GM12878 (cell line): ENCODE data around the gene MVB12B. TPM values are rescaled to one million over a fixed set of nuclear protein-coding genes. Genes with fewer than 3 reads are reported as not detected.

Source experiments
- ATAC-seq: fragments of 200-7000 bp; cut with Tn5 transposase; 3 replicates; pipeline ENCODE4 v1.9.1; 2020; ENCODE audit warnings: mild to moderate bottlenecking, moderate library complexity
- BruUV-seq: library from RNA; stranded (reverse); fragments of 400-500 nt; replicated peaks from 2 replicates; lab custom pipeline; 2021; lab: Mats Ljungman, UMichigan
- CTCF ChIA-PET: fragments of 300-600 bp; sonication (Branson Sonifier 250); formaldehyde crosslinking; extraction: SDS; loops from one replicate; lab custom pipeline; 2021; ENCODE audit warnings: inconsistent platforms; lab: Yijun Ruan, JAX
- POLR2A ChIA-PET: fragments of 350-600 bp; formaldehyde crosslinking; extraction: SDS; loops from one replicate; lab custom pipeline; 2021; ENCODE audit warnings: inconsistent platforms; lab: Charles Lee
- RAD21 ChIA-PET: fragments of 300-600 bp; sonication (Branson Sonifier 250); formaldehyde crosslinking; loops from one replicate; lab custom pipeline; 2023; ENCODE audit warnings: antibody characterized with exemption; ENCODE audit not compliant: unreplicated experiment; lab: Charles Lee
- SMC1A ChIA-PET: fragments of 300-600 bp; sonication (Branson Sonifier 250); formaldehyde crosslinking; loops from one replicate; lab custom pipeline; 2023; ENCODE audit not compliant: unreplicated experiment, uncharacterized antibody; lab: Charles Lee
- DNase-seq: peaks from one replicate; pipeline ENCODE4 v3.0.0-alpha.2; 2011; ENCODE audit warnings: low read depth, low spot score
- FAIRE-seq: peaks from 3 replicates; lab custom pipeline; 2011; peaks lifted over from hg19 to GRCh38; lab: Jason Lieb, UNC
- H2AFZ ChIP-seq: 2 replicates; pipeline ENCODE4 v1.6.0; 2011; ENCODE audit warnings: low read depth, low read length, control low read depth; ENCODE audit not compliant: control insufficient read depth
- H3K27ac ChIP-seq: 2 replicates; pipeline ENCODE4 v1.5.1; 2011; ENCODE audit warnings: control low read depth; ENCODE audit not compliant: control insufficient read depth, insufficient read depth
- H3K27me3 ChIP-seq, 2 experiments: replicated peaks in 1 of 2; 2 replicates each; pipeline versions ENCODE4 v1.6.0 to v1.6.1; 2011; ENCODE audit warnings: low read length in 1 of 2; ENCODE audit not compliant: control insufficient read depth in 2 of 2, insufficient read depth in 2 of 2
- H3K36me3 ChIP-seq, 2 experiments: 2 replicates each; pipeline ENCODE4 v1.5.1; 2011; ENCODE audit warnings: low read length in 1 of 2; ENCODE audit not compliant: control insufficient read depth in 2 of 2, insufficient read depth in 2 of 2
- H3K4me1 ChIP-seq: 2 replicates; pipeline ENCODE4 v1.6.1; 2011; ENCODE audit warnings: mild to moderate bottlenecking, low read length, moderate library complexity, mixed read lengths; ENCODE audit not compliant: control insufficient read depth, insufficient read depth
- H3K4me2 ChIP-seq: 2 replicates; pipeline ENCODE4 v1.6.0; 2011; ENCODE audit warnings: control low read depth; ENCODE audit not compliant: control insufficient read depth, insufficient read depth
- H3K4me3 ChIP-seq: fragments of 200-600 bp; sonication (generic); 2 replicates; pipeline ENCODE4 v1.5.1; 2016
- H3K79me2 ChIP-seq: 2 replicates; pipeline ENCODE4 v1.6.0; 2011; ENCODE audit warnings: low read length; ENCODE audit not compliant: control insufficient read depth, insufficient read depth
- H3K9ac ChIP-seq: 2 replicates; pipeline ENCODE4 v1.8.0; 2011; ENCODE audit warnings: low read length, control low read depth, mixed read lengths; ENCODE audit not compliant: control insufficient read depth, insufficient read depth
- H3K9me3 ChIP-seq: replicated peaks from 3 replicates; pipeline ENCODE4 v1.5.1; 2011; ENCODE audit warnings: mild to moderate bottlenecking, low read length; ENCODE audit not compliant: control insufficient read depth, insufficient read depth
- H4K20me1 ChIP-seq: 2 replicates; pipeline ENCODE4 v1.6.0; 2011; ENCODE audit not compliant: control insufficient read depth, insufficient read depth
- BRCA1 ChIP-seq: IDR thresholded peaks from 2 replicates; pipeline ENCODE4 v1.6.1; 2011; ENCODE audit warnings: low read depth, low read length, improper control_type of control experiment
- CHD1 ChIP-seq: IDR thresholded peaks from 2 replicates; pipeline ENCODE4 v1.6.1; 2012; ENCODE audit warnings: low read depth, low read length, improper control_type of control experiment
- GABPA ChIP-seq: IDR thresholded peaks from 2 replicates; pipeline ENCODE4 v1.6.1; 2014; ENCODE audit warnings: antibody characterized with exemption, low read depth, mild to moderate bottlenecking, inconsistent platforms
- HCFC1 ChIP-seq: fragments of 150-350 bp; IDR thresholded peaks from 2 replicates; pipeline ENCODE4 v1.6.1; 2014; ENCODE audit warnings: low read length
- IKZF2 ChIP-seq, 2 experiments: fragments of 450-650 bp; IDR thresholded peaks; 2 replicates each; pipeline ENCODE4 v1.6.1; 2017; ENCODE audit warnings: mild to moderate bottlenecking in 2 of 2, moderate library complexity in 2 of 2
- NFXL1 ChIP-seq: fragments of 450-650 bp; IDR thresholded peaks from 2 replicates; pipeline ENCODE4 v1.6.1; 2017; ENCODE audit warnings: antibody characterized with exemption, mild to moderate bottlenecking, borderline replicate concordance
- RELA ChIP-seq: fragments of 450-650 bp; IDR thresholded peaks from 2 replicates; pipeline ENCODE4 v1.8.0; 2014; ENCODE audit warnings: borderline replicate concordance; ENCODE audit not compliant: partially characterized antibody
- SMAD1 ChIP-seq: fragments of 450-650 bp; IDR thresholded peaks from 2 replicates; pipeline ENCODE4 v1.6.1; 2018; ENCODE audit warnings: mild to moderate bottlenecking, low read depth; ENCODE audit not compliant: partially characterized antibody
- TCF3 ChIP-seq: IDR thresholded peaks from 2 replicates; pipeline ENCODE4 v1.6.1; 2012; ENCODE audit warnings: low read depth, mild to moderate bottlenecking, low read length, borderline replicate concordance; ENCODE audit not compliant: insufficient read depth
- WGBS: methylation state at CpG from one replicate; pipeline ENCODE4 v1.1.6; 2016; ENCODE audit warnings: low lambda C conversion rate; ENCODE audit not compliant: insufficient replicate concordance, insufficient coverage; ENCODE audit errors: missing lambda C conversion rate; 5-methylcytosine and 5-hydroxymethylcytosine counted together
- in situ Hi-C: fragments of 300-500 bp; cut with MboI; formaldehyde crosslinking; loops from 9 replicates; pipeline ENCODE4 v1.14.3; 2018; ENCODE audit warnings: mixed read lengths
- intact Hi-C: fragments of 100-400 bp; cut with micrococcal nuclease; formaldehyde crosslinking; loops from one replicate; pipeline ENCODE4 v1.14.2; 2022; ENCODE audit not compliant: unreplicated experiment
- polyA plus RNA-seq, 11 experiments: library from polyadenylated mRNA; depleted of rRNA in 4 of 11; unstranded in 6 of 11; stranded (reverse) in 5 of 11; fragments of >200 nt; fragmentation: Nextera tagmentation in 4 of 11; fragmentation: Illumina TruSeq in 1 of 11; extraction: Ambion mirVana in 4 of 11; extraction: Trizol in 1 of 11; gene quantifications; 1 replicate in 1 of 11; 2 replicates in 10 of 11; pipeline versions ENCODE4 v1.2.1 to v1.2.3, GENCODE V29; 2011 to 2016; ENCODE audit warnings: inconsistent platforms in 2 of 11, missing spikeins in 2 of 11, low read depth in 1 of 11
- total RNA-seq, 4 experiments: library from RNA; depleted of rRNA in 3 of 4; stranded (reverse); fragments of >200 nt in 3 of 4; fragmentation: Illumina TruSeq in 1 of 4; extraction: Trizol in 1 of 4; gene quantifications; 2 replicates each; pipeline versions ENCODE4 v1.2.1 to v1.2.3, GENCODE V29; 2013 to 2021
- TF ChIP-seq, protein P1 (sequence below): fragments of 450-650 bp; IDR thresholded peaks from 2 replicates; pipeline ENCODE4 v1.6.1; 2016; ENCODE audit warnings: mild to moderate bottlenecking
- TF ChIP-seq, protein P2 (sequence below): IDR thresholded peaks from 2 replicates; pipeline ENCODE4 v1.6.1; 2011; ENCODE audit warnings: mild to moderate bottlenecking, low read depth, low read length, moderate library complexity; ENCODE audit not compliant: insufficient replicate concordance
- TF ChIP-seq, protein P3 (sequence below): IDR thresholded peaks from 2 replicates; pipeline ENCODE4 v1.6.1; 2012; ENCODE audit warnings: low read depth, low read length, improper control_type of control experiment
- TF ChIP-seq, protein P4 (sequence below): fragments of 150-350 bp; IDR thresholded peaks from 2 replicates; pipeline ENCODE4 v1.6.1; 2016; ENCODE audit warnings: low read depth, low read length
- TF ChIP-seq, protein P5 (sequence below): IDR thresholded peaks from 2 replicates; pipeline ENCODE4 v1.6.1; 2012; ENCODE audit warnings: mild to moderate bottlenecking, low read depth, low read length

MVB12B gene
- total and polyA plus RNA-seq, 10 of the 15 experiments (the other 5 are each of a cell fraction or from before 2014, with no cell fraction given): 0.08 TPM; not detected in 9

DNA sequence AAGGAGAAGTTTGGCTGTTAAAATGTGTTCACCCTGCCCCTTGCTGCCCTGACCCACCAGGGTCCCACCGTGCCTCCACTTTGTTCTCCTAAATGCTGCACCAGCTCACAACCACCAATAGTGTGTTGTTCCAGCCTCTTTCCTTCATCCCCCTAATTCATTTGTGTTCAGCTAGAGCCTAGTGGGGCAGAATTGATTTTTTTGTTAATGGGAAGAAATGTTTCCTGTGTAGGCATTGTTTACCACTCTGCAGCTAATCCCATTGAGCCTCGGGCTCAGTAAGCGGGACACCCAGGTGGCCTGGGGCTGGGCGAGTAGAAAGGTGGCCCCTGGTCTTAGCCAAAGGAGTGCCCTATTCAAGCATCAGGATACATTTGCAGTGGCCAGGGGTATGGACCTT, 127.6 kb downstream of the MVB12B start:
- no peak for FAIRE-seq
- H3K4me1 ChIP-seq: no peaks in the 10 kb centered on the region
- BruUV-seq: no TSS peak
- RAD21 ChIA-PET: no interaction called here
- H3K4me2 ChIP-seq: no peak overlapping the region
- no peak overlapping the region for H3K9ac ChIP-seq
- no peaks in the 10 kb centered on the region for H3K9me3 ChIP-seq
- no peaks in the 10 kb centered on the region for H3K79me2 ChIP-seq
- DNase-seq: no peak
- ATAC-seq: no peak
- POLR2A ChIA-PET: no interaction called here
- intact Hi-C loops: no loop called here
- CTCF ChIA-PET: interaction anchor here (0.6 kb wide), 1 partner anchor 97 kb away, joined by 3 read pairs; no protein-coding TSS in a partner anchor
- WGBS: 38% methylated on average over 4 of the region's 4 CpGs
- H3K27ac ChIP-seq: no peak overlapping the region
- H3K36me3 ChIP-seq: no peaks in the 10 kb centered on the region
- no peak overlapping the region for H3K4me3 ChIP-seq
- H3K27me3 ChIP-seq: no peaks in the 10 kb centered on the region; a peak in 1 of 4 replicates
- in situ Hi-C loops: no loop called here
- H2AFZ ChIP-seq: no peak overlapping the region
- no peaks in the 10 kb centered on the region for H4K20me1 ChIP-seq
- SMC1A ChIA-PET: no interaction called here
- TF ChIP-seq, protein P1, sequence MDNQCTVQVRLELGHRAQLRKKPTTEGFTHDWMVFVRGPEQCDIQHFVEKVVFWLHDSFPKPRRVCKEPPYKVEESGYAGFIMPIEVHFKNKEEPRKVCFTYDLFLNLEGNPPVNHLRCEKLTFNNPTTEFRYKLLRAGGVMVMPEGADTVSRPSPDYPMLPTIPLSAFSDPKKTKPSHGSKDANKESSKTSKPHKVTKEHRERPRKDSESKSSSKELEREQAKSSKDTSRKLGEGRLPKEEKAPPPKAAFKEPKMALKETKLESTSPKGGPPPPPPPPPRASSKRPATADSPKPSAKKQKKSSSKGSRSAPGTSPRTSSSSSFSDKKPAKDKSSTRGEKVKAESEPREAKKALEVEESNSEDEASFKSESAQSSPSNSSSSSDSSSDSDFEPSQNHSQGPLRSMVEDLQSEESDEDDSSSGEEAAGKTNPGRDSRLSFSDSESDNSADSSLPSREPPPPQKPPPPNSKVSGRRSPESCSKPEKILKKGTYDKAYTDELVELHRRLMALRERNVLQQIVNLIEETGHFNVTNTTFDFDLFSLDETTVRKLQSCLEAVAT: no peak
- TF ChIP-seq HCFC1 (no peak), SMAD1 (no peak), RELA (no peak), BRCA1 (no peak), TCF3 (no peak), NFXL1 (no peak), GABPA (no peak), IKZF2 (IDR thresholded peaks at IDR 0.05) (no peak), CHD1 (no peak)
- TF ChIP-seq, protein P2, sequence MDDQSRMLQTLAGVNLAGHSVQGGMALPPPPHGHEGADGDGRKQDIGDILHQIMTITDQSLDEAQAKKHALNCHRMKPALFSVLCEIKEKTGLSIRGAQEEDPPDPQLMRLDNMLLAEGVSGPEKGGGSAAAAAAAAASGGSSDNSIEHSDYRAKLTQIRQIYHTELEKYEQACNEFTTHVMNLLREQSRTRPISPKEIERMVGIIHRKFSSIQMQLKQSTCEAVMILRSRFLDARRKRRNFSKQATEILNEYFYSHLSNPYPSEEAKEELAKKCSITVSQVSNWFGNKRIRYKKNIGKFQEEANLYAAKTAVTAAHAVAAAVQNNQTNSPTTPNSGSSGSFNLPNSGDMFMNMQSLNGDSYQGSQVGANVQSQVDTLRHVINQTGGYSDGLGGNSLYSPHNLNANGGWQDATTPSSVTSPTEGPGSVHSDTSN: no peak
- TF ChIP-seq, protein P3, sequence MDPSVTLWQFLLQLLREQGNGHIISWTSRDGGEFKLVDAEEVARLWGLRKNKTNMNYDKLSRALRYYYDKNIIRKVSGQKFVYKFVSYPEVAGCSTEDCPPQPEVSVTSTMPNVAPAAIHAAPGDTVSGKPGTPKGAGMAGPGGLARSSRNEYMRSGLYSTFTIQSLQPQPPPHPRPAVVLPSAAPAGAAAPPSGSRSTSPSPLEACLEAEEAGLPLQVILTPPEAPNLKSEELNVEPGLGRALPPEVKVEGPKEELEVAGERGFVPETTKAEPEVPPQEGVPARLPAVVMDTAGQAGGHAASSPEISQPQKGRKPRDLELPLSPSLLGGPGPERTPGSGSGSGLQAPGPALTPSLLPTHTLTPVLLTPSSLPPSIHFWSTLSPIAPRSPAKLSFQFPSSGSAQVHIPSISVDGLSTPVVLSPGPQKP: no peak
- TF ChIP-seq, protein P4, sequence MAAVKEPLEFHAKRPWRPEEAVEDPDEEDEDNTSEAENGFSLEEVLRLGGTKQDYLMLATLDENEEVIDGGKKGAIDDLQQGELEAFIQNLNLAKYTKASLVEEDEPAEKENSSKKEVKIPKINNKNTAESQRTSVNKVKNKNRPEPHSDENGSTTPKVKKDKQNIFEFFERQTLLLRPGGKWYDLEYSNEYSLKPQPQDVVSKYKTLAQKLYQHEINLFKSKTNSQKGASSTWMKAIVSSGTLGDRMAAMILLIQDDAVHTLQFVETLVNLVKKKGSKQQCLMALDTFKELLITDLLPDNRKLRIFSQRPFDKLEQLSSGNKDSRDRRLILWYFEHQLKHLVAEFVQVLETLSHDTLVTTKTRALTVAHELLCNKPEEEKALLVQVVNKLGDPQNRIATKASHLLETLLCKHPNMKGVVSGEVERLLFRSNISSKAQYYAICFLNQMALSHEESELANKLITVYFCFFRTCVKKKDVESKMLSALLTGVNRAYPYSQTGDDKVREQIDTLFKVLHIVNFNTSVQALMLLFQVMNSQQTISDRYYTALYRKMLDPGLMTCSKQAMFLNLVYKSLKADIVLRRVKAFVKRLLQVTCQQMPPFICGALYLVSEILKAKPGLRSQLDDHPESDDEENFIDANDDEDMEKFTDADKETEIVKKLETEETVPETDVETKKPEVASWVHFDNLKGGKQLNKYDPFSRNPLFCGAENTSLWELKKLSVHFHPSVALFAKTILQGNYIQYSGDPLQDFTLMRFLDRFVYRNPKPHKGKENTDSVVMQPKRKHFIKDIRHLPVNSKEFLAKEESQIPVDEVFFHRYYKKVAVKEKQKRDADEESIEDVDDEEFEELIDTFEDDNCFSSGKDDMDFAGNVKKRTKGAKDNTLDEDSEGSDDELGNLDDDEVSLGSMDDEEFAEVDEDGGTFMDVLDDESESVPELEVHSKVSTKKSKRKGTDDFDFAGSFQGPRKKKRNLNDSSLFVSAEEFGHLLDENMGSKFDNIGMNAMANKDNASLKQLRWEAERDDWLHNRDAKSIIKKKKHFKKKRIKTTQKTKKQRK: no peak
- TF ChIP-seq, protein P5, sequence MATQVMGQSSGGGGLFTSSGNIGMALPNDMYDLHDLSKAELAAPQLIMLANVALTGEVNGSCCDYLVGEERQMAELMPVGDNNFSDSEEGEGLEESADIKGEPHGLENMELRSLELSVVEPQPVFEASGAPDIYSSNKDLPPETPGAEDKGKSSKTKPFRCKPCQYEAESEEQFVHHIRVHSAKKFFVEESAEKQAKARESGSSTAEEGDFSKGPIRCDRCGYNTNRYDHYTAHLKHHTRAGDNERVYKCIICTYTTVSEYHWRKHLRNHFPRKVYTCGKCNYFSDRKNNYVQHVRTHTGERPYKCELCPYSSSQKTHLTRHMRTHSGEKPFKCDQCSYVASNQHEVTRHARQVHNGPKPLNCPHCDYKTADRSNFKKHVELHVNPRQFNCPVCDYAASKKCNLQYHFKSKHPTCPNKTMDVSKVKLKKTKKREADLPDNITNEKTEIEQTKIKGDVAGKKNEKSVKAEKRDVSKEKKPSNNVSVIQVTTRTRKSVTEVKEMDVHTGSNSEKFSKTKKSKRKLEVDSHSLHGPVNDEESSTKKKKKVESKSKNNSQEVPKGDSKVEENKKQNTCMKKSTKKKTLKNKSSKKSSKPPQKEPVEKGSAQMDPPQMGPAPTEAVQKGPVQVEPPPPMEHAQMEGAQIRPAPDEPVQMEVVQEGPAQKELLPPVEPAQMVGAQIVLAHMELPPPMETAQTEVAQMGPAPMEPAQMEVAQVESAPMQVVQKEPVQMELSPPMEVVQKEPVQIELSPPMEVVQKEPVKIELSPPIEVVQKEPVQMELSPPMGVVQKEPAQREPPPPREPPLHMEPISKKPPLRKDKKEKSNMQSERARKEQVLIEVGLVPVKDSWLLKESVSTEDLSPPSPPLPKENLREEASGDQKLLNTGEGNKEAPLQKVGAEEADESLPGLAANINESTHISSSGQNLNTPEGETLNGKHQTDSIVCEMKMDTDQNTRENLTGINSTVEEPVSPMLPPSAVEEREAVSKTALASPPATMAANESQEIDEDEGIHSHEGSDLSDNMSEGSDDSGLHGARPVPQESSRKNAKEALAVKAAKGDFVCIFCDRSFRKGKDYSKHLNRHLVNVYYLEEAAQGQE: no peak
